GM12873 (cell line): ENCODE data around the gene GSDMA.

Source experiments
- TF ChIP-seq, protein P1 (sequence below): IDR thresholded peaks from 2 replicates; pipeline ENCODE4 v1.5.1; 2012; ENCODE audit warnings: low read depth, mild to moderate bottlenecking, moderate library complexity, low read length, control low read depth; ENCODE audit not compliant: insufficient read depth; ENCODE audit errors: missing control alignments

GSDMA gene

DNA sequence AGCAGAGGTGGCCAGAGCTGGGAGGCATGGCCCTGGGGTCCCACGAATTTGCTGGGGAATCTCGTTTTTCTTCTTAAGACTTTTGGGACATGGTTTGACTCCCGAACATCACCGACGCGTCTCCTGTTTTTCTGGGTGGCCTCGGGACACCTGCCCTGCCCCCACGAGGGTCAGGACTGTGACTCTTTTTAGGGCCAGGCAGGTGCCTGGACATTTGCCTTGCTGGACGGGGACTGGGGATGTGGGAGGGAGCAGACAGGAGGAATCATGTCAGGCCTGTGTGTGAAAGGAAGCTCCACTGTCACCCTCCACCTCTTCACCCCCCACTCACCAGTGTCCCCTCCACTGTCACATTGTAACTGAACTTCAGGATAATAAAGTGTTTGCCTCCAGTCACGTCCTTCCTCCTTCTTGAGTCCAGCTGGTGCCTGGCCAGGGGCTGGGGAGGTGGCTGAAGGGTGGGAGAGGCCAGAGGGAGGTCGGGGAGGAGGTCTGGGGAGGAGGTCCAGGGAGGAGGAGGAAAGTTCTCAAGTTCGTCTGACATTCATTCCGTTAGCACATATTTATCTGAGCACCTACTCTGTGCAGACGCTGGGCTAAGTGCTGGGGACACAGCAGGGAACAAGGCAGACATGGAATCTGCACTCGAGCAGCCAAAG, 54.7 kb downstream of the GSDMA start:
- TF ChIP-seq, protein P1, sequence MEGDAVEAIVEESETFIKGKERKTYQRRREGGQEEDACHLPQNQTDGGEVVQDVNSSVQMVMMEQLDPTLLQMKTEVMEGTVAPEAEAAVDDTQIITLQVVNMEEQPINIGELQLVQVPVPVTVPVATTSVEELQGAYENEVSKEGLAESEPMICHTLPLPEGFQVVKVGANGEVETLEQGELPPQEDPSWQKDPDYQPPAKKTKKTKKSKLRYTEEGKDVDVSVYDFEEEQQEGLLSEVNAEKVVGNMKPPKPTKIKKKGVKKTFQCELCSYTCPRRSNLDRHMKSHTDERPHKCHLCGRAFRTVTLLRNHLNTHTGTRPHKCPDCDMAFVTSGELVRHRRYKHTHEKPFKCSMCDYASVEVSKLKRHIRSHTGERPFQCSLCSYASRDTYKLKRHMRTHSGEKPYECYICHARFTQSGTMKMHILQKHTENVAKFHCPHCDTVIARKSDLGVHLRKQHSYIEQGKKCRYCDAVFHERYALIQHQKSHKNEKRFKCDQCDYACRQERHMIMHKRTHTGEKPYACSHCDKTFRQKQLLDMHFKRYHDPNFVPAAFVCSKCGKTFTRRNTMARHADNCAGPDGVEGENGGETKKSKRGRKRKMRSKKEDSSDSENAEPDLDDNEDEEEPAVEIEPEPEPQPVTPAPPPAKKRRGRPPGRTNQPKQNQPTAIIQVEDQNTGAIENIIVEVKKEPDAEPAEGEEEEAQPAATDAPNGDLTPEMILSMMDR, result no peak

DNA sequence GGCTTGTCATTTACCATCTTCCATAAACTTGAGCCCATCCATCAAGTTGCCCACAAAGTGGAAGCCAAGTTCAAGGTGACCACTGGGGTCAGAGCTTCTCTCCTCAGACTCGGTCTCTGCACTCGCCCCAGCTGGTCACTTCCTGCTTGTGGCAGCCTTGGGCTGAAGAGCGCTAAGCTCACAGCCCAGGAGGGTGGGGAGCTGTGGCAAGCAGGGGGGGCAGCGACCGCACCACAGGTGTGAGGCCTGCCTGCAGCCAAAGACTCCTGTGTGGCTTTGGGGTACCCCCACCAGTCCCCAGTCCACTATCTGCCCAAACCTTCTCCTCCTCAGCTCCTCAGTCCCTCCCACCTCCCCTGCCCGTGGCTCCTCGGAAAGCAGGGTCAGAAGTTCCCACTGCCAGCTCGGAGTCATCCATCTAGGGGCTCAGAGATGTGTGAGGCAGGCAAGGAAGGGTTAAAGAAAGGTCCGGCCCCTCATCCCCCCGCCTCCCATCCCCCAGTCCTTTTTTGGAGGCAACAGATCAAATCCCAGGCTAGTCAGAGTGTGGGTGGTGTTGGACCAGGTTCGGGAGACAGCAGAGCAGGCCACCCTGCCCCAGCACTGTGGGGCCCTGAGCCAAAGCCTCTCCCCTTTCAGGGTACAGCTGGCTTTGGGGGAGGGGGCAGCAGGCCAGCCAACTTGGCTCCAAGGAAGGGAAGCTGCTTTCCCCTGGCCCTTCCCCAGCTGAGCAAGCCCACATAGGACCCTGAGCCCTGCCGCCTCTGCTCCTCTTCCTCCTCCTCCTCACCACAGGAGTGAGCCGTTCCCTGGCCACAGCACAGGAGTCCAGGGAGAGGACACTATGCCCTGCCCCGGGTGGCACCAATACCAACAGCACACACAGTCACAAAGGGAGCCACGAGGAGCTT, 55.7 kb downstream of the GSDMA start:
- TF ChIP-seq, protein P1, result no peak

DNA sequence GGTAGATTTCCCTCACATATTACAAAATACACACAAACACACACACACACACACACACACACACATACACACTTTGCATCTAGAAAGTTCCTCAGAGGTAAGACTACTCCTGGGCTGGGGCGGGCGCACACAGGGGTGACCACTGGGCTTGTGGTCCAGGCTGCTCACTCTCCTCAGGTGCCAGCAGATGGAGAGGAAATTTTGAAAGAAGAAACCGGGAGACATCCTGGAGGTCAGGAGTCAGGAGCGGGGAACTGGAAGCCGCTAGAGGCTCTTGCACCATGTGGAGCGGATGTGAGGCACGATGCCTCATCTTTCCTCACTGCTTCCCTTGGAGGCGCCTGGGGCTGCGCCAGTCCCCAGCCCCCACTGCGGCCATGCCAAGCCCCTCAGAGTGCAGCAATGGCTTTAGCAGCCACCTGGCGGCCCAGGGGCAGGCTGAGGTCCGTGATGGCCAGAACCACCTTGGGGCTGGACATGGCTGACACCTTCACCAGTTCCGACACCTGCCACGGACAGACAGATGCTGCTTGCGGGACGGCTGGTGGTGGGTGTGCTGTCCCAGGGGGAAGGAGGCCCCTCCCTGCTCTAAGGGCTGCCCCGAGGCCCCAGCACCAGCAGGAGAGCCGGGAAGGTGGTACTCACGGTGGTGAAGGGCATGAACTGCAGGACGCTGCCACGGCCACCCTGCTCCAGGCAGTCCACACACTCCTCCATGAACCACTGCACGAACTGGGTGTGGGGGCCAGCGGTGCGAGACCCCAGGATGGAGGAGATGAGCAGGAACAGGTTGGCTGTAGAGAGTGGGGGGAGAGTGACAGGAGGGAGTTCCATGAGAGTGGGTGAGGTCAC, 56.6 kb downstream of the GSDMA start:
- TF ChIP-seq, protein P1, result no peak

DNA sequence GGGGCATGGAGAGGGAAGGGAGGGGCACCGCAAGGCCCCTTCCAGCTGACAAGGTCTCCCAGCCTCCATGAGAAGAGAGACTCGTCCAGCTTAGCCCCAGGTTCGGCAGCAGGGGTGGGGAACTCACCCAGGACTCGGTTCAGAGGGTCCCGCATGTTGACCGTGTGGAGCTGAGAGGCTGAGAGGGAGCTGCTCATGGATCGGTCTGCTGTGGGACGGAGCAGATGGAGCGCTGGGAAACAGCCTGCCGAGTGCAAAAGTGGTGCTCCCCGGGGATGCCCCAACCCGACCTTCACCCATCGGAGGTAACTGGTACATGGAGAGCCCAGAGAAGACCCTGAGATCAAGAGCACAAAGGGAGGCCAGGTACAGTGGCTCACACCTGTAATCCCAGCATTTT, 57.3 kb downstream of the GSDMA start:
- TF ChIP-seq, protein P1, result no peak

DNA sequence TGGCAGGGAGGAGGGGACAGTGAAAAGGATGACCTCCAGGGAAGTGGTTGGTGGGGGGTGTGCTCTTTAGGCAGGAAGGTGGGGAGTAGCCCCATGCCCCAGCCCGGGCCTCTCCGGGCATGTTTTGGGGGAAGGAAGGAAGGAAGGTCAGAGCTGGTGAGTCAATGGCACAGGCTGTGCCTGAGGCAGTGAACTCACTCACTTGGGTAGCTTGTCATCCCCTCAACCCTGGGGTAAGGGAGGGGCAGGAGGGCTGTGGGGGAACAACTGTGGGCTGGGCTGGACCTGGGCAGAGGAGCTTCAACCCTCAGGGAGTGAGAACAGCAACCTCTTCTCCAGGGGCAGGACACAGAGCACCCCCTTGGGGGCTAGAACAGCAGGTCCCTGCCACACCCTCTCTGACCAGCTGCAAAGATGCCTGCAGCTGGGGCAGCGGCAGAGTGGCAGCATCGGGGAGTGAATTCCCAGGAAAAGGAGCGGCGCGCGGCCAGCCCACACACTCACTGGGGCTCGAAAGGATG, 58.7 kb downstream of the GSDMA start:
- TF ChIP-seq, protein P1, result no peak

DNA sequence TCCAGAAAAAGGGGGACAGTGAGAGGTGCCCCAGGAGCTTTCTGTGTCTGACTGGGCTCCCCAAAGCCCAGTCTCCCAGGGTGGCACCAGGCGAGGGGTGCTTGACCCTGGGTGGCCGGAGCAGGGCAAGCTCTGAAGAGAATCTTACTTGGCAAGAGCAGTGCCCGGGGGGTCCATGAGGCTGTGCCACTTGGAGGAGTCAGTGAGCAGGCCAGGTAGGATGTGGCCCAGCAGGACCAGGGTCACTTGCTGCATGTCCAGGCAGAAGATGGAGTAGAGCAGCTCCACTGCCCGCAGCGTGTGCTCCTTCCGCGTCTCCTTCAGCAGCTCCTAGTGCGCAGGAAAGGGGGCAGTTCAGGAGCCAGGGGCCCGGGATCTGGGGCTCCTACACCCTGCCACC, 59.7 kb downstream of the GSDMA start:
- TF ChIP-seq, protein P1, result no peak
